PC-3 (cell line): ENCODE measurements around the gene IL17RD. TPM values are rescaled to one million over a fixed set of nuclear protein-coding genes. Genes with fewer than 3 reads are reported as not detected.

Experiments used
- ATAC-seq: fragments of 200-7000 bp; cut with Tn5 transposase; 2 replicates; pipeline ENCODE4 v1.9.1; 2020; ENCODE audit warnings: mild to moderate bottlenecking, moderate library complexity
- BruUV-seq: library from RNA; stranded (reverse); fragments of 400-500 nt; replicated peaks from 2 replicates; lab custom pipeline; 2021; lab: Mats Ljungman, UMichigan
- CTCF ChIA-PET: fragments of 300-600 bp; sonication (Branson Sonifier 250); formaldehyde crosslinking; loops from one replicate; lab custom pipeline; 2022; ENCODE audit warnings: antibody characterized with exemption; lab: Charles Lee
- POLR2A ChIA-PET: fragments of 300-600 bp; sonication (Branson Sonifier 250); formaldehyde crosslinking; loops from one replicate; lab custom pipeline; 2022; ENCODE audit warnings: antibody characterized with exemption; ENCODE audit not compliant: unreplicated experiment; lab: Charles Lee
- DNase-seq: peaks from one replicate; pipeline ENCODE4 v3.0.0-alpha.2; 2015
- H2AFZ ChIP-seq: fragments of 300-600 bp; sonication (generic); 2 replicates; pipeline ENCODE4 v1.6.0; 2016; ENCODE audit warnings: antibody characterized with exemption, low read length
- H3F3A ChIP-seq: fragments of 300-600 bp; sonication (generic); one replicate; pipeline ENCODE4 v1.6.0; 2017; ENCODE audit warnings: antibody characterized with exemption, low read length, control low read depth, mild to moderate bottlenecking; ENCODE audit not compliant: unreplicated experiment
- H3K27ac ChIP-seq: fragments of 300-600 bp; sonication (generic); 2 replicates; pipeline ENCODE4 v1.5.1; 2016; ENCODE audit warnings: mild to moderate bottlenecking, low read length
- H3K27me3 ChIP-seq: fragments of 300-600 bp; sonication (generic); 2 replicates; pipeline ENCODE4 v1.6.1; 2016; ENCODE audit warnings: low read length, mixed read lengths
- H3K36me3 ChIP-seq: fragments of 300-600 bp; sonication (generic); 2 replicates; pipeline ENCODE4 v1.6.1; 2016; ENCODE audit warnings: low read depth, mixed run types, low read length, mixed read lengths
- H3K4me1 ChIP-seq: fragments of 300-600 bp; sonication (generic); 2 replicates; pipeline ENCODE4 v1.5.1; 2016; ENCODE audit warnings: low read length; ENCODE audit not compliant: insufficient read depth
- H3K4me2 ChIP-seq: fragments of 300-600 bp; sonication (generic); 2 replicates; pipeline ENCODE4 v1.6.0; 2016; ENCODE audit warnings: low read length
- H3K4me3 ChIP-seq: fragments of 300-600 bp; sonication (generic); 2 replicates; pipeline ENCODE4 v1.5.1; 2016; ENCODE audit warnings: mild to moderate bottlenecking, low read length, mixed read lengths
- H3K79me2 ChIP-seq: fragments of 300-600 bp; sonication (generic); 2 replicates; pipeline ENCODE4 v1.6.1; 2017; ENCODE audit warnings: low read length, mixed read lengths
- H3K9ac ChIP-seq: fragments of 300-600 bp; sonication (generic); 2 replicates; pipeline ENCODE4 v1.6.0; 2016; ENCODE audit warnings: mild to moderate bottlenecking, low read length
- H3K9me2 ChIP-seq: fragments of 300-600 bp; sonication (generic); replicated peaks from 2 replicates; pipeline ENCODE4 v1.6.1; 2016; ENCODE audit warnings: mixed run types, low read length, mixed read lengths
- H3K9me3 ChIP-seq: fragments of 300-600 bp; sonication (generic); 2 replicates; pipeline ENCODE4 v1.6.1; 2016; ENCODE audit warnings: low read length, mixed read lengths
- H4K20me1 ChIP-seq: fragments of 300-600 bp; sonication (generic); 2 replicates; pipeline ENCODE4 v1.6.1; 2016; ENCODE audit warnings: low read length, mixed read lengths
- CTCF ChIP-seq: fragments of 300-600 bp; sonication (generic); conservative IDR thresholded peaks from 2 replicates; pipeline ENCODE4 v1.5.1; 2017; ENCODE audit warnings: antibody characterized with exemption, low read depth, mild to moderate bottlenecking, low read length
- EZH2 ChIP-seq: fragments of 300-600 bp; sonication (generic); IDR thresholded peaks from one replicate; pipeline ENCODE4 v1.6.1; 2017; ENCODE audit warnings: antibody characterized with exemption, mild to moderate bottlenecking, low read length; ENCODE audit not compliant: unreplicated experiment
- EZH2phosphoT487 ChIP-seq: fragments of 300-600 bp; sonication (generic); IDR thresholded peaks from 2 replicates; pipeline ENCODE4 v1.6.1; 2018; ENCODE audit warnings: mild to moderate bottlenecking, antibody characterized with exemption, low read length, borderline replicate concordance
- intact Hi-C: fragments of 100-400 bp; cut with micrococcal nuclease; formaldehyde crosslinking; loops from 2 replicates; pipeline ENCODE4 v1.9.0; 2023
- total RNA-seq: library from RNA; depleted of rRNA; stranded (reverse); fragments of >200 nt; gene quantifications from 2 replicates; pipeline ENCODE4 v1.2.3, GENCODE V29; 2014

Gene IL17RD
- total RNA-seq, 1 experiment from 2014 or later, result 3.7 TPM

DNA sequence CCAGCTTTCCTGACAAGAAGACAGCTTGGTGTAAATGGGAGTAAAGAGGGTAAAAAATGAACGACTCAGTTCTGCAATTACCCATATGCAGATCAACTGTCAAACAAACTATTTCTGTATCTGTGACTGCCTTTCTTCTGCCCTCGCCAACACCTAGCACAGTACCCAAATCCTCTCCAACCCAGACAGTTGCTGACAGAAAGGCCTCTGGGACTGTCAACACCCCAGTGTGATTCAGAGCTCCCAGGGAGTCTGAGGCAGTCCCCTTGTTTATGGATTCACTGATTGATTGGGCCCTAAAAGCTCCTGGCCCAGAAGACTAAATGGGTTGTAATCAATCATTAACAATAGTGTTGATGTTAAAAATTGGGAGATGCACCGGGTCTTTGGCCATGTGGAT is 20.2 kb downstream of the IL17RD start:
- no TSS peak for BruUV-seq
- H3K27ac ChIP-seq, result no peak overlapping the region
- no peak overlapping the region for H3K9ac ChIP-seq
- intact Hi-C loops, result no loop called here
- no peaks in the 10 kb centered on the region for H3K79me2 ChIP-seq
- no peak overlapping the region for H3K4me3 ChIP-seq
- no peak for ATAC-seq
- POLR2A ChIA-PET, result no interaction called here
- no peaks in the 10 kb centered on the region for H3K36me3 ChIP-seq
- no peak overlapping the region for H3K4me2 ChIP-seq
- no peaks in the 10 kb centered on the region for H3F3A ChIP-seq
- CTCF ChIA-PET, result no interaction called here
- peaks cover 14% of the 10 kb centered on the region for H3K4me1 ChIP-seq
- H3K9me3 ChIP-seq, result no peaks in the 10 kb centered on the region
- H4K20me1 ChIP-seq, result no peaks in the 10 kb centered on the region
- DNase-seq, result no peak
- H3K27me3 ChIP-seq, result no peaks in the 10 kb centered on the region
- H3K9me2 ChIP-seq, result no peaks in the 10 kb centered on the region
- H2AFZ ChIP-seq, result no peak overlapping the region
- no peak for TF ChIP-seq CTCF
- TF ChIP-seq EZH2phosphoT487, result no peak
- no peak for TF ChIP-seq EZH2

GRCh38 chr3:57143886-57144459 is 21.2 kb downstream of the IL17RD start:
- intact Hi-C loops, result no loop called here
- H3K27ac ChIP-seq, result no peak overlapping the region
- H3K4me2 ChIP-seq, result no peak overlapping the region
- H3K9me3 ChIP-seq, result no peaks in the 10 kb centered on the region
- BruUV-seq, result no TSS peak
- peaks cover 7% of the 10 kb centered on the region; the same call in 1 of the 2 replicates for H3K4me1 ChIP-seq
- no peaks in the 10 kb centered on the region for H3K79me2 ChIP-seq
- no peak overlapping the region for H2AFZ ChIP-seq
- ChIA-PET CTCF (no interaction called here), POLR2A (no interaction called here)
- no peak for DNase-seq
- H3F3A ChIP-seq, result no peaks in the 10 kb centered on the region
- H3K9ac ChIP-seq, result no peak overlapping the region
- no peak overlapping the region for H3K4me3 ChIP-seq
- no peak for ATAC-seq
- no peak for TF ChIP-seq CTCF
- TF ChIP-seq EZH2, result no peak
- TF ChIP-seq EZH2phosphoT487, result no peak
- H4K20me1 ChIP-seq, result no peaks in the 10 kb centered on the region
- H3K27me3 ChIP-seq, result no peaks in the 10 kb centered on the region
- no peaks in the 10 kb centered on the region for H3K9me2 ChIP-seq
- H3K36me3 ChIP-seq, result no peaks in the 10 kb centered on the region

DNA sequence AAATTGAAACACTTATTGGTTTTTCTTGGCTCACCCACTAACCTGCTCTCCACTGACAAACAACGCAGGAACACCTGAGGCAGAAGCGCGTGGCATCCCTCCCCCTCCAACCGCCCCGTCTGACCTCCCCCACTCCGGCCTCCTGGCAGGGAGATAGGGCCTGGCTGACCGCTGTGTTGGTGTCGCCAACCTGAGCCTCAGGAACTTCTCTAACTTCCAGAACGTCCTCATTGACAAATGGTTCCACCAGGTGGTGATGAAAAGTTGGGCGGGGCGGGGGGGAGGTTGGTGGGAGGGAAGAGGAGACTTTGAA is 22.8 kb downstream of the IL17RD start:
- Histone ChIP-seq H3K27ac (no peak overlapping the region), H3K36me3 (no peaks in the 10 kb centered on the region), H3K9me3 (no peaks in the 10 kb centered on the region), H2AFZ (no peak overlapping the region), H3F3A (no peaks in the 10 kb centered on the region), H3K4me1 (peaks cover 6% of the 10 kb centered on the region; the same call in 1 of the 2 replicates), H3K4me2 (no peak overlapping the region), H3K9ac (no peak overlapping the region), H3K4me3 (no peak overlapping the region), H4K20me1 (no peaks in the 10 kb centered on the region), H3K79me2 (no peaks in the 10 kb centered on the region), H3K9me2 (no peaks in the 10 kb centered on the region), H3K27me3 (no peaks in the 10 kb centered on the region)
- ATAC-seq (no peak), DNase-seq (no peak)
- ChIA-PET POLR2A (no interaction called here), CTCF (no interaction called here)
- BruUV-seq, result no TSS peak
- intact Hi-C loops, result no loop called here
- TF ChIP-seq CTCF (no peak), EZH2phosphoT487 (no peak), EZH2 (no peak)
